SU-DHL-6 (cell line): ENCODE data around the gene ARFGAP1.

Source experiments
- H2AFZ ChIP-seq: fragments of 200-600 bp; sonication (generic); 2 replicates; pipeline ENCODE4 v1.6.1; 2014; ENCODE audit warnings: low read depth, mild to moderate bottlenecking, moderate library complexity, mixed read lengths, antibody characterized with exemption, low read length; ENCODE audit not compliant: severe bottlenecking
- H3F3A ChIP-seq: fragments of 200-600 bp; shearing (Covaris generic); 2 replicates; pipeline ENCODE4 v1.6.0; 2016; ENCODE audit warnings: antibody characterized with exemption, mild to moderate bottlenecking; ENCODE audit not compliant: insufficient read depth
- H3K27ac ChIP-seq: fragments of 200-600 bp; sonication (generic); 2 replicates; pipeline ENCODE4 v1.5.1; 2016; ENCODE audit warnings: low read depth, mild to moderate bottlenecking, low read length, moderate library complexity, mixed read lengths
- H3K27me3 ChIP-seq: fragments of 200-600 bp; sonication (generic), shearing (Covaris generic); 2 replicates; pipeline ENCODE4 v1.6.0; 2014; ENCODE audit warnings: mild to moderate bottlenecking, low read length
- H3K36me3 ChIP-seq: fragments of 200-600 bp; sonication (generic); 2 replicates; pipeline ENCODE4 v1.6.1; 2014; ENCODE audit warnings: mild to moderate bottlenecking, low read length, mixed read lengths
- H3K4me2 ChIP-seq: fragments of 300-600, 200-600 bp; shearing (Covaris generic), sonication (generic); 2 replicates; pipeline ENCODE4 v1.6.0; 2014; ENCODE audit warnings: low read length, low read depth, mild to moderate bottlenecking; ENCODE audit not compliant: poor library complexity, severe bottlenecking
- H3K4me3 ChIP-seq: fragments of 200-600 bp; sonication (generic); 2 replicates; pipeline ENCODE4 v1.5.1; 2014; ENCODE audit warnings: antibody characterized with exemption, low read length, mild to moderate bottlenecking, mixed read lengths; ENCODE audit not compliant: insufficient read depth, poor library complexity, severe bottlenecking
- H3K79me2 ChIP-seq: fragments of 200-600 bp; sonication (generic); 2 replicates; pipeline ENCODE4 v1.6.1; 2014; ENCODE audit warnings: mild to moderate bottlenecking, low read length, moderate library complexity; ENCODE audit not compliant: insufficient read depth
- H3K9ac ChIP-seq: fragments of 200-600 bp; sonication (generic); 2 replicates; pipeline ENCODE4 v1.7.0; 2014; ENCODE audit warnings: mild to moderate bottlenecking, low read length
- H3K9me2 ChIP-seq: fragments of 200-600 bp; sonication (generic); replicated peaks from 2 replicates; pipeline ENCODE4 v1.6.1; 2014; ENCODE audit warnings: low read length; ENCODE audit not compliant: insufficient read depth
- H3K9me3 ChIP-seq: fragments of 200-600 bp; sonication (generic); 2 replicates; pipeline ENCODE4 v1.6.1; 2014; ENCODE audit warnings: low read length, mixed read lengths; ENCODE audit not compliant: insufficient read depth
- H4K20me1 ChIP-seq: fragments of 200-600 bp; sonication (generic); 2 replicates; pipeline ENCODE4 v1.6.1; 2014; ENCODE audit warnings: low read depth, mild to moderate bottlenecking, antibody characterized with exemption, low read length, moderate library complexity, mixed read lengths
- EZH2phosphoT487 ChIP-seq: fragments of 200-600 bp; sonication (generic), shearing (Covaris generic); conservative IDR thresholded peaks from 2 replicates; pipeline ENCODE4 v1.6.1; 2018; ENCODE audit warnings: mild to moderate bottlenecking, antibody characterized with exemption, low read length, moderate library complexity, mixed read lengths
- TF ChIP-seq, protein P1 (sequence below): fragments of 200-600 bp; sonication (generic); IDR thresholded peaks from one replicate; pipeline ENCODE4 v1.5.1; 2017; ENCODE audit warnings: antibody characterized with exemption, mild to moderate bottlenecking, low read length, moderate library complexity; ENCODE audit not compliant: insufficient read depth, poor library complexity, severe bottlenecking

ARFGAP1 gene

GRCh38 chr20:63329331-63330083 is 56.9 kb downstream of the ARFGAP1 start:
- Histone ChIP-seq H3K4me3 (no peak overlapping the region), H3K79me2 (no peaks in the 10 kb centered on the region), H3K9me2 (no peaks in the 10 kb centered on the region), H3K4me2 (no peak overlapping the region), H3K9ac (no peak overlapping the region), H4K20me1 (no peaks in the 10 kb centered on the region), H3K27me3 (no peaks in the 10 kb centered on the region), H3K27ac (no peak overlapping the region), H3F3A (peaks cover 7% of the 10 kb centered on the region), H3K9me3 (no peaks in the 10 kb centered on the region), H3K36me3 (no peaks in the 10 kb centered on the region), H2AFZ (no peak overlapping the region)
- TF ChIP-seq, protein P1, sequence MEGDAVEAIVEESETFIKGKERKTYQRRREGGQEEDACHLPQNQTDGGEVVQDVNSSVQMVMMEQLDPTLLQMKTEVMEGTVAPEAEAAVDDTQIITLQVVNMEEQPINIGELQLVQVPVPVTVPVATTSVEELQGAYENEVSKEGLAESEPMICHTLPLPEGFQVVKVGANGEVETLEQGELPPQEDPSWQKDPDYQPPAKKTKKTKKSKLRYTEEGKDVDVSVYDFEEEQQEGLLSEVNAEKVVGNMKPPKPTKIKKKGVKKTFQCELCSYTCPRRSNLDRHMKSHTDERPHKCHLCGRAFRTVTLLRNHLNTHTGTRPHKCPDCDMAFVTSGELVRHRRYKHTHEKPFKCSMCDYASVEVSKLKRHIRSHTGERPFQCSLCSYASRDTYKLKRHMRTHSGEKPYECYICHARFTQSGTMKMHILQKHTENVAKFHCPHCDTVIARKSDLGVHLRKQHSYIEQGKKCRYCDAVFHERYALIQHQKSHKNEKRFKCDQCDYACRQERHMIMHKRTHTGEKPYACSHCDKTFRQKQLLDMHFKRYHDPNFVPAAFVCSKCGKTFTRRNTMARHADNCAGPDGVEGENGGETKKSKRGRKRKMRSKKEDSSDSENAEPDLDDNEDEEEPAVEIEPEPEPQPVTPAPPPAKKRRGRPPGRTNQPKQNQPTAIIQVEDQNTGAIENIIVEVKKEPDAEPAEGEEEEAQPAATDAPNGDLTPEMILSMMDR: no peak
- no peak for TF ChIP-seq EZH2phosphoT487

GRCh38 chr20:63330084-63330760 is 57.6 kb downstream of the ARFGAP1 start:
- Histone ChIP-seq H4K20me1 (no peaks in the 10 kb centered on the region), H3K79me2 (no peaks in the 10 kb centered on the region), H3K9me3 (no peaks in the 10 kb centered on the region), H3K27ac (no peak overlapping the region), H3K9me2 (no peaks in the 10 kb centered on the region), H3F3A (peaks cover 7% of the 10 kb centered on the region), H2AFZ (no peak overlapping the region), H3K4me2 (no peak overlapping the region), H3K4me3 (no peak overlapping the region), H3K9ac (no peak overlapping the region), H3K36me3 (no peaks in the 10 kb centered on the region), H3K27me3 (no peaks in the 10 kb centered on the region)
- TF ChIP-seq, protein P1: no peak

GRCh38 chr20:63330940-63331339 is 58.3 kb downstream of the ARFGAP1 start:
- TF ChIP-seq, protein P1: no peak
- TF ChIP-seq EZH2phosphoT487: no peak
- H2AFZ ChIP-seq: no peak overlapping the region
- H3K9ac ChIP-seq: no peak overlapping the region
- H3K36me3 ChIP-seq: no peaks in the 10 kb centered on the region
- no peaks in the 10 kb centered on the region for H3K9me3 ChIP-seq
- H3K4me3 ChIP-seq: no peak overlapping the region
- no peaks in the 10 kb centered on the region for H4K20me1 ChIP-seq
- H3K27ac ChIP-seq: no peak overlapping the region
- H3K9me2 ChIP-seq: no peaks in the 10 kb centered on the region
- H3K4me2 ChIP-seq: no peak overlapping the region
- peaks cover 7% of the 10 kb centered on the region for H3F3A ChIP-seq
- no peaks in the 10 kb centered on the region for H3K27me3 ChIP-seq
- H3K79me2 ChIP-seq: no peaks in the 10 kb centered on the region
